Nephron (organoid): ENCODE measurements around the gene DUOXA2.

Experiments
- H3K27ac Mint-ChIP-seq, 3 experiments: 2 replicates each; pipeline ENCODE4 v1.8.0; 2020; ENCODE audit warnings: mixed read lengths in 3 of 3, mild to moderate bottlenecking in 2 of 3, moderate library complexity in 1 of 3
- H3K27me3 Mint-ChIP-seq: 2 replicates; pipeline ENCODE4 v1.8.0; 2021; ENCODE audit warnings: low read depth, mild to moderate bottlenecking, moderate library complexity, mixed read lengths
- H3K36me3 Mint-ChIP-seq: 2 replicates; pipeline ENCODE4 v1.8.0; 2020; ENCODE audit warnings: low read depth, mixed read lengths
- H3K4me1 Mint-ChIP-seq: 2 replicates; pipeline ENCODE4 v1.8.0; 2020; ENCODE audit warnings: mixed read lengths
- H3K4me3 Mint-ChIP-seq, 3 experiments: 2 replicates each; pipeline ENCODE4 v1.8.0; 2020; ENCODE audit warnings: mild to moderate bottlenecking in 3 of 3, mixed read lengths in 3 of 3, moderate library complexity in 2 of 3
- H3K9me3 Mint-ChIP-seq: 2 replicates; pipeline ENCODE4 v1.8.0; 2020; ENCODE audit warnings: mixed read lengths
- CTCF ChIP-seq, 3 experiments: fragments of 200-600 bp; sonication (generic); IDR thresholded peaks; one replicate each; pipeline ENCODE4 v1.5.0; 2021; ENCODE audit warnings: antibody characterized with exemption in 3 of 3; ENCODE audit not compliant: unreplicated experiment in 3 of 3

Gene DUOXA2

GRCh38 chr15:45083223-45083622, 30.9 kb upstream of the DUOXA2 start:
- Mint-ChIP-seq H3K36me3 (no peaks in the 10 kb centered on the region), H3K4me1 (peaks cover 4% of the 10 kb centered on the region), H3K27ac (no peak overlapping the region), H3K4me3 (no peak overlapping the region), H3K27me3 (peaks cover 19% of the 10 kb centered on the region), H3K9me3 (no peaks in the 10 kb centered on the region)
- no peak for TF ChIP-seq CTCF (IDR thresholded peaks at IDR 0.05; ENCODE audit: unreplicated experiment in 3 of 3)

- H3K36me3 Mint-ChIP-seq = no peaks in the 10 kb centered on the region
- H3K27ac Mint-ChIP-seq = no peak overlapping the region
- H3K4me3 Mint-ChIP-seq = no peak overlapping the region
- peaks cover 4% of the 10 kb centered on the region for H3K4me1 Mint-ChIP-seq
- H3K9me3 Mint-ChIP-seq = no peaks in the 10 kb centered on the region
- TF ChIP-seq CTCF (IDR thresholded peaks at IDR 0.05; ENCODE audit: unreplicated experiment in 3 of 3) = no peak
- H3K27me3 Mint-ChIP-seq = peaks cover 21% of the 10 kb centered on the region
These were observed 30.0 kb upstream of the DUOXA2 start for GRCh38 chr15:45084163-45084562.

- no peak overlapping the region for H3K27ac Mint-ChIP-seq
- peaks cover 29% of the 10 kb centered on the region for H3K27me3 Mint-ChIP-seq
- no peaks in the 10 kb centered on the region for H3K4me1 Mint-ChIP-seq
- no peak for TF ChIP-seq CTCF (IDR thresholded peaks at IDR 0.05; ENCODE audit: unreplicated experiment in 3 of 3)
- no peaks in the 10 kb centered on the region for H3K9me3 Mint-ChIP-seq
- H3K36me3 Mint-ChIP-seq = no peaks in the 10 kb centered on the region
- H3K4me3 Mint-ChIP-seq = no peak overlapping the region
These were observed 26.6 kb upstream of the DUOXA2 start for GRCh38 chr15:45087513-45087912.

GRCh38 chr15:45088801-45089711, 25.1 kb upstream of the DUOXA2 start:
- no peak overlapping the region for H3K4me3 Mint-ChIP-seq
- H3K36me3 Mint-ChIP-seq = no peaks in the 10 kb centered on the region
- H3K9me3 Mint-ChIP-seq = no peaks in the 10 kb centered on the region
- peaks cover 33% of the 10 kb centered on the region for H3K27me3 Mint-ChIP-seq
- TF ChIP-seq CTCF (IDR thresholded peaks at IDR 0.05; ENCODE audit: unreplicated experiment in 3 of 3) = no peak
- no peak overlapping the region for H3K27ac Mint-ChIP-seq
- no peaks in the 10 kb centered on the region for H3K4me1 Mint-ChIP-seq

GRCh38 chr15:45089712-45090373, 24.3 kb upstream of the DUOXA2 start:
- TF ChIP-seq CTCF (IDR thresholded peaks at IDR 0.05; ENCODE audit: unreplicated experiment in 3 of 3) = no peak
- no peak overlapping the region for H3K27ac Mint-ChIP-seq
- no peaks in the 10 kb centered on the region for H3K36me3 Mint-ChIP-seq
- H3K4me3 Mint-ChIP-seq = no peak overlapping the region
- no peaks in the 10 kb centered on the region for H3K9me3 Mint-ChIP-seq
- peaks cover 26% of the 10 kb centered on the region for H3K27me3 Mint-ChIP-seq
- H3K4me1 Mint-ChIP-seq = no peaks in the 10 kb centered on the region
